Measurements from ENCODE around the gene LAMB2. TPM values are rescaled to one million over a fixed set of nuclear protein-coding genes. Genes with fewer than 3 reads are reported as not detected.

LAMB2 gene
- total RNA-seq, 1 donor from 2014 or later: 316 TPM

GRCh38 chr3:49081429-49081828, 51.4 kb downstream of the LAMB2 start:
- DNase-seq (ENCODE audit: extremely low spot score, unreplicated experiment): no peak
- Mint-ChIP-seq H3K27ac (no peak overlapping the region), H3K27me3 (no peaks in the 10 kb centered on the region), H3K36me3 (peaks cover 4% of the 10 kb centered on the region), H3K4me1 (ENCODE audit: unreplicated experiment) (no peaks in the 10 kb centered on the region), H3K9me3 (no peaks in the 10 kb centered on the region), H3K4me3 (no peak overlapping the region)
- TF ChIP-seq CTCF (conservative IDR thresholded peaks at IDR 0.05): no peak

GRCh38 chr3:49079270-49079669, 53.6 kb downstream of the LAMB2 start:
- no peak for DNase-seq (ENCODE audit: extremely low spot score, unreplicated experiment)
- H3K4me3 Mint-ChIP-seq: no peak overlapping the region
- H3K4me1 Mint-ChIP-seq (ENCODE audit: unreplicated experiment): no peaks in the 10 kb centered on the region
- TF ChIP-seq CTCF (conservative IDR thresholded peaks at IDR 0.05): no peak
- H3K36me3 Mint-ChIP-seq: peaks cover 8% of the 10 kb centered on the region
- no peaks in the 10 kb centered on the region for H3K9me3 Mint-ChIP-seq
- no peaks in the 10 kb centered on the region for H3K27me3 Mint-ChIP-seq
- H3K27ac Mint-ChIP-seq: no peak overlapping the region

- Mint-ChIP-seq H3K4me3 (no peak overlapping the region), H3K4me1 (ENCODE audit: unreplicated experiment) (no peaks in the 10 kb centered on the region), H3K27ac (no peak overlapping the region), H3K9me3 (no peaks in the 10 kb centered on the region), H3K36me3 (peaks cover 12% of the 10 kb centered on the region), H3K27me3 (no peaks in the 10 kb centered on the region)
- TF ChIP-seq CTCF (conservative IDR thresholded peaks at IDR 0.05): no peak
- no peak for DNase-seq (ENCODE audit: extremely low spot score, unreplicated experiment)
Measured at GRCh38 chr3:49076646-49077045, 56.2 kb downstream of the LAMB2 start.

- DNase-seq (ENCODE audit: extremely low spot score, unreplicated experiment): no peak
- Mint-ChIP-seq H3K27ac (no peak overlapping the region), H3K4me1 (ENCODE audit: unreplicated experiment) (no peaks in the 10 kb centered on the region), H3K9me3 (no peaks in the 10 kb centered on the region), H3K4me3 (no peak overlapping the region), H3K27me3 (no peaks in the 10 kb centered on the region), H3K36me3 (peaks cover 12% of the 10 kb centered on the region)
- no peak for TF ChIP-seq CTCF (conservative IDR thresholded peaks at IDR 0.05)
Measured at GRCh38 chr3:49076116-49076515, 56.7 kb downstream of the LAMB2 start.

Small RNA genes within 50 kb of the gene (microRNA-seq; reads per million reads assigned to microRNA genes)
- not detected for gene MIR6890

Other genes with a start within 250 kb of the LAMB2 start
- gene SLC25A20, start 234.2 kb downstream of the LAMB2 start, total RNA-seq (ENCODE audit: low replicate concordance): 15.2 and 15.3 TPM in 2 replicates
- 82.3 and 84.4 TPM in 2 replicates for gene ARIH2, start 214.2 kb downstream of the LAMB2 start, total RNA-seq (ENCODE audit: low replicate concordance)
- gene P4HTM, start 142.8 kb downstream of the LAMB2 start, total RNA-seq (ENCODE audit: low replicate concordance): 47.4 and 54.8 TPM in 2 replicates
- gene WDR6, start 125.7 kb downstream of the LAMB2 start, total RNA-seq (ENCODE audit: low replicate concordance): 272 and 334 TPM in 2 replicates
- gene DALRD3, start 114.5 kb downstream of the LAMB2 start, total RNA-seq (ENCODE audit: low replicate concordance): 31.2 and 36.0 TPM in 2 replicates
- 62.0 and 67.0 TPM in 2 replicates for gene NDUFAF3, start 110.9 kb downstream of the LAMB2 start, total RNA-seq (ENCODE audit: low replicate concordance)
- 221 and 256 TPM in 2 replicates for gene IMPDH2, start 103.7 kb downstream of the LAMB2 start, total RNA-seq (ENCODE audit: low replicate concordance)
- 115 and 123 TPM in 2 replicates for gene QRICH1, start 39.0 kb downstream of the LAMB2 start, total RNA-seq (ENCODE audit: low replicate concordance)
- gene QARS1, start 28.3 kb downstream of the LAMB2 start, total RNA-seq (ENCODE audit: low replicate concordance): 408 and 480 TPM in 2 replicates
- gene USP19, start 12.2 kb downstream of the LAMB2 start, total RNA-seq (ENCODE audit: low replicate concordance): 83.0 and 86.4 TPM in 2 replicates
- gene CCDC71, start 33.3 kb upstream of the LAMB2 start, total RNA-seq (ENCODE audit: low replicate concordance): 27.4 and 28.5 TPM in 2 replicates
- 42.1 and 57.6 TPM in 2 replicates for gene KLHDC8B, start 38.5 kb upstream of the LAMB2 start, total RNA-seq (ENCODE audit: low replicate concordance)
- gene C3orf62, start 144.2 kb upstream of the LAMB2 start, total RNA-seq (ENCODE audit: low replicate concordance): 5.6 and 10.7 TPM in 2 replicates
- 48.1 and 48.8 TPM in 2 replicates for gene USP4, start 207.0 kb upstream of the LAMB2 start, total RNA-seq (ENCODE audit: low replicate concordance)
- 114 and 132 TPM in 2 replicates for gene GPX1, start 225.3 kb upstream of the LAMB2 start, total RNA-seq (ENCODE audit: low replicate concordance)